K562 (cell line): ENCODE results near the gene VMP1. TPM values are rescaled to one million over a fixed set of nuclear protein-coding genes. Genes with fewer than 3 reads are reported as not detected.

Experiments used
- ARID2 ChIP-seq: fragments of 450-650 bp; IDR thresholded peaks from 2 replicates; pipeline ENCODE4 v1.6.1; 2017; ENCODE audit warnings: antibody characterized with exemption, mild to moderate bottlenecking
- BCOR ChIP-seq: fragments of 450-650 bp; IDR thresholded peaks from 2 replicates; pipeline ENCODE4 v1.6.1; 2016
- BDP1 ChIP-seq: IDR thresholded peaks from 3 replicates; pipeline ENCODE4 v1.6.1; 2011; ENCODE audit not compliant: insufficient read length, insufficient read depth
- CBFA2T2 ChIP-seq: fragments of 450-650 bp; conservative IDR thresholded peaks from 2 replicates; pipeline ENCODE4 v1.6.1; 2017; ENCODE audit warnings: mild to moderate bottlenecking
- CCNT2 ChIP-seq: IDR thresholded peaks from 2 replicates; pipeline ENCODE4 v1.6.1; 2011; ENCODE audit warnings: borderline replicate concordance, low read depth, mild to moderate bottlenecking, moderate library complexity, mixed read lengths, low read length; ENCODE audit not compliant: insufficient read length; ENCODE audit errors: extremely low read depth
- CXXC5 ChIP-seq: fragments of 250-450 bp; sonication (Bioruptor Pico); IDR thresholded peaks from 2 replicates; pipeline ENCODE4 v1.8.0; 2022; ENCODE audit warnings: inconsistent platforms, mild to moderate bottlenecking, moderate library complexity
- E2F4 ChIP-seq: sonication (generic); formaldehyde crosslinking; IDR thresholded peaks from 2 replicates; pipeline ENCODE4 v1.8.0; 2022; ENCODE audit warnings: mild to moderate bottlenecking, low read depth, missing genetic modification reagents
- EP300 ChIP-seq: IDR thresholded peaks from 2 replicates; pipeline ENCODE4 v1.6.1; 2012; ENCODE audit warnings: low read length, improper control_type of control experiment
- HIVEP1 ChIP-seq: fragments of 250-450 bp; sonication (Bioruptor Pico); IDR thresholded peaks from 2 replicates; pipeline ENCODE4 v1.4.0; 2020; ENCODE audit warnings: mild to moderate bottlenecking
- MECOM ChIP-seq: fragments of 250-450 bp; sonication (Bioruptor Pico); IDR thresholded peaks from 2 replicates; pipeline ENCODE4 v1.8.0; 2022; ENCODE audit warnings: inconsistent platforms
- MEF2A ChIP-seq: IDR thresholded peaks from 2 replicates; pipeline ENCODE4 v1.6.1; 2011; ENCODE audit warnings: low read depth, mild to moderate bottlenecking, low read length, moderate library complexity; ENCODE audit not compliant: control insufficient read depth
- NFE2 ChIP-seq: IDR thresholded peaks from 2 replicates; pipeline ENCODE4 v1.6.1; 2014; ENCODE audit warnings: antibody characterized with exemption, low read depth
- RBM34 ChIP-seq: fragments of 200-400 bp; formaldehyde crosslinking; IDR thresholded peaks from 2 replicates; pipeline ENCODE4 v1.6.1; 2018; ENCODE audit warnings: low read length, borderline replicate concordance; ENCODE audit not compliant: insufficient read depth
- RNF2 ChIP-seq: sonication (generic); IDR thresholded peaks from 2 replicates; pipeline ENCODE4 v1.6.1; 2016
- STAT5B ChIP-seq: fragments of 250-450 bp; sonication (Bioruptor Pico); IDR thresholded peaks from 2 replicates; pipeline ENCODE4 v1.8.0; 2021; ENCODE audit warnings: mild to moderate bottlenecking, inconsistent platforms
- ZBTB7A ChIP-seq: IDR thresholded peaks from 2 replicates; pipeline ENCODE4 v1.6.1; 2011; ENCODE audit warnings: low read depth, mild to moderate bottlenecking, low read length, moderate library complexity, borderline replicate concordance; ENCODE audit not compliant: control insufficient read depth
- ZMIZ1 ChIP-seq, 2 experiments: fragments of 150-350 bp in 1 of 2; IDR thresholded peaks; 2 replicates each; pipeline ENCODE4 v1.6.1; 2012 to 2016; ENCODE audit warnings: low read depth in 2 of 2, low read length in 2 of 2, mild to moderate bottlenecking in 1 of 2, moderate library complexity in 1 of 2
- ZNF282 ChIP-seq: sonication (generic); formaldehyde crosslinking; IDR thresholded peaks from 2 replicates; pipeline ENCODE4 v1.8.1; 2023; ENCODE audit warnings: missing genetic modification reagents
- ZNF324 ChIP-seq: fragments of 250-450 bp; sonication (Bioruptor Pico); IDR thresholded peaks from 2 replicates; pipeline ENCODE4 v1.4.0; 2020; ENCODE audit warnings: mild to moderate bottlenecking
- ZNF518B ChIP-seq: fragments of 250-450 bp; sonication (Bioruptor Pico); IDR thresholded peaks from 2 replicates; pipeline ENCODE4 v1.5.0; 2021; ENCODE audit warnings: mild to moderate bottlenecking, moderate library complexity
- ZNF778 ChIP-seq: fragments of 450-650 bp; formaldehyde crosslinking; IDR thresholded peaks from 2 replicates; pipeline ENCODE4 v1.4.0; 2020; ENCODE audit warnings: mild to moderate bottlenecking, moderate library complexity
- polyA plus RNA-seq, 8 experiments: library from polyadenylated mRNA; depleted of rRNA in 4 of 8; stranded (reverse) in 5 of 8; unstranded in 3 of 8; fragments of >200 nt; fragmentation: Nextera tagmentation in 2 of 8; fragmentation: Illumina TruSeq in 1 of 8; extraction: Ambion mirVana in 2 of 8; extraction: Trizol in 1 of 8; gene quantifications; 2 replicates each; pipeline versions ENCODE4 v1.2.1 to v1.2.3, GENCODE V29; 2011 to 2014; ENCODE audit warnings: inconsistent platforms in 1 of 8, missing spikeins in 1 of 8
- total RNA-seq, 7 experiments: library from RNA; depleted of rRNA in 6 of 7; stranded (reverse); fragments of >200 nt in 6 of 7; fragmentation: Illumina TruSeq in 2 of 7; extraction: Trizol in 2 of 7; gene quantifications; 2 replicates each; pipeline versions ENCODE4 v1.2.1 to v1.2.3, GENCODE V29; 2011 to 2021; ENCODE audit warnings: low replicate concordance in 1 of 7

The VMP1 gene
- total and polyA plus RNA-seq, 9 of the 15 experiments (the other 6 are each of a cell fraction or from before 2014, with no cell fraction given) = 123 to 304 (median 151) TPM

- no peak for TF ChIP-seq E2F4 (CRISPR knock-in tag)
- no peak for TF ChIP-seq ZBTB7A
- TF ChIP-seq MECOM = peak; percentile 29; the same call in 1 of the 2 replicates
- no peak for TF ChIP-seq BDP1
- TF ChIP-seq ZNF778 (CRISPR knock-in tag) = no peak
- no peak for TF ChIP-seq CCNT2
- TF ChIP-seq CXXC5 = peak; percentile 39
- TF ChIP-seq NFE2 = peak; percentile 58
- TF ChIP-seq ZNF518B = 0 out of 2 replicates have a peak, but pooled peaks have one; percentile 52
- peak; percentile 34 for TF ChIP-seq MEF2A
- TF ChIP-seq ZNF324 (CRISPR knock-in tag) = no peak; the same call in 1 of the 2 replicates
- no peak for TF ChIP-seq CBFA2T2
- TF ChIP-seq RBM34 = no peak
- peak; percentile 77; the same call in 1 of the 2 replicates for TF ChIP-seq HIVEP1
- peak; percentile 92 for TF ChIP-seq EP300
- TF ChIP-seq STAT5B = no peak
- peak; percentile 95 for TF ChIP-seq RNF2
- TF ChIP-seq ZMIZ1 (IDR thresholded peaks at IDR 0.05; ENCODE audit: low read depth in 2 of 2, low read length in 2 of 2) = peak in 1 of 2 experiments; percentile 82; a peak in 2 of 4 replicates
- no peak for TF ChIP-seq ZNF282 (CRISPR knock-in tag)
- peak; percentile 11; the same call in 1 of the 2 replicates for TF ChIP-seq BCOR
- TF ChIP-seq ARID2 = no peak
These were observed 130.0 kb downstream of the VMP1 start (continued) for GRCh38 chr17:59837308-59838051.
